Activated B cell treated with CpG ODN at 0.5 μM for 24 hours (primary cell): ENCODE results near the gene SLC15A1. TPM values are rescaled to one million over a fixed set of nuclear protein-coding genes. Genes with fewer than 3 reads are reported as not detected.

Experiments
- ATAC-seq: fragments of 200-7000 bp; cut with Tn5 transposase; one replicate; pipeline ENCODE4 v1.10.0; 2021; ENCODE audit warnings: low read depth, mild to moderate bottlenecking, moderate library complexity
- CTCF ChIA-PET: fragments of 350-600 bp; sonication (Branson Sonifier 250); formaldehyde crosslinking; loops from one replicate; lab custom pipeline; 2021; ENCODE audit warnings: antibody characterized with exemption; lab: Charles Lee
- POLR2A ChIA-PET: fragments of 350-600 bp; sonication (Branson Sonifier 250); formaldehyde crosslinking; loops from one replicate; lab custom pipeline; 2021; ENCODE audit warnings: antibody characterized with exemption; lab: Charles Lee
- DNase-seq: peaks from one replicate; pipeline ENCODE4 v3.0.0; 2022
- H3K27ac Mint-ChIP-seq: one replicate; pipeline ENCODE4 v1.8.0; 2020; ENCODE audit warnings: mixed read lengths
- H3K27me3 Mint-ChIP-seq: one replicate; pipeline ENCODE4 v1.8.0; 2021; ENCODE audit warnings: mixed read lengths
- H3K36me3 Mint-ChIP-seq: one replicate; pipeline ENCODE4 v1.8.0; 2021; ENCODE audit warnings: low read depth, mixed read lengths
- H3K4me1 Mint-ChIP-seq: one replicate; pipeline ENCODE4 v1.8.0; 2021; ENCODE audit warnings: mixed read lengths
- H3K4me3 Mint-ChIP-seq: one replicate; pipeline ENCODE4 v1.8.0; 2020; ENCODE audit warnings: mild to moderate bottlenecking, mixed read lengths
- H3K9me3 Mint-ChIP-seq: one replicate; pipeline ENCODE4 v1.8.0; 2020; ENCODE audit warnings: mixed read lengths
- CTCF ChIP-seq: fragments of 200-600 bp; IDR thresholded peaks from one replicate; pipeline ENCODE4 v1.8.0; 2022; ENCODE audit warnings: antibody characterized with exemption, mild to moderate bottlenecking
- intact Hi-C: fragments of 100-400 bp; cut with micrococcal nuclease; formaldehyde crosslinking; loops from one replicate; pipeline ENCODE4 v1.15.1; 2024
- total RNA-seq: library from RNA; stranded (reverse); gene quantifications from 2 replicates; pipeline ENCODE4 v1.2.3, GENCODE V29; 2022

Gene SLC15A1
- total RNA-seq, 1 donor from 2014 or later = not detected

GRCh38 chr13:98766697-98767096, 14.2 kb upstream of the SLC15A1 start:
- peaks cover 7% of the 10 kb centered on the region for H3K27me3 Mint-ChIP-seq
- POLR2A ChIA-PET = no interaction called here
- no peak for ATAC-seq
- no peak for TF ChIP-seq CTCF
- no peak overlapping the region for H3K4me3 Mint-ChIP-seq
- no peaks in the 10 kb centered on the region for H3K36me3 Mint-ChIP-seq
- DNase-seq = no peak
- CTCF ChIA-PET = no interaction called here
- H3K9me3 Mint-ChIP-seq = no peaks in the 10 kb centered on the region
- no peak overlapping the region for H3K27ac Mint-ChIP-seq
- intact Hi-C loops = no loop called here
- no peaks in the 10 kb centered on the region for H3K4me1 Mint-ChIP-seq

- H3K36me3 Mint-ChIP-seq = no peaks in the 10 kb centered on the region
- TF ChIP-seq CTCF = no peak
- ATAC-seq = no peak
- H3K4me1 Mint-ChIP-seq = no peaks in the 10 kb centered on the region
- H3K27me3 Mint-ChIP-seq = peaks cover 7% of the 10 kb centered on the region
- intact Hi-C loops = no loop called here
- POLR2A ChIA-PET = no interaction called here
- CTCF ChIA-PET = no interaction called here
- no peak for DNase-seq
- no peaks in the 10 kb centered on the region for H3K9me3 Mint-ChIP-seq
- no peak overlapping the region for H3K27ac Mint-ChIP-seq
- H3K4me3 Mint-ChIP-seq = no peak overlapping the region
Measured at GRCh38 chr13:98765996-98766519, 13.6 kb upstream of the SLC15A1 start.

- Mint-ChIP-seq H3K27ac (no peak overlapping the region), H3K4me3 (no peak overlapping the region), H3K4me1 (no peaks in the 10 kb centered on the region), H3K9me3 (peaks cover 2% of the 10 kb centered on the region), H3K36me3 (no peaks in the 10 kb centered on the region), H3K27me3 (peaks cover 4% of the 10 kb centered on the region)
- ChIA-PET POLR2A (no interaction called here), CTCF (no interaction called here)
- ATAC-seq = no peak
- no peak for TF ChIP-seq CTCF
- intact Hi-C loops = no loop called here
- no peak for DNase-seq
Measured at GRCh38 chr13:98761986-98762616, 9.6 kb upstream of the SLC15A1 start.

GRCh38 chr13:98761126-98761985, 8.9 kb upstream of the SLC15A1 start:
- intact Hi-C loops = no loop called here
- Mint-ChIP-seq H3K4me1 (no peaks in the 10 kb centered on the region), H3K36me3 (no peaks in the 10 kb centered on the region), H3K27me3 (peaks cover 4% of the 10 kb centered on the region), H3K4me3 (no peak overlapping the region), H3K27ac (no peak overlapping the region), H3K9me3 (peaks cover 2% of the 10 kb centered on the region)
- no peak for TF ChIP-seq CTCF
- ChIA-PET POLR2A (no interaction called here), CTCF (no interaction called here)
- no peak for ATAC-seq
- no peak for DNase-seq

DNA sequence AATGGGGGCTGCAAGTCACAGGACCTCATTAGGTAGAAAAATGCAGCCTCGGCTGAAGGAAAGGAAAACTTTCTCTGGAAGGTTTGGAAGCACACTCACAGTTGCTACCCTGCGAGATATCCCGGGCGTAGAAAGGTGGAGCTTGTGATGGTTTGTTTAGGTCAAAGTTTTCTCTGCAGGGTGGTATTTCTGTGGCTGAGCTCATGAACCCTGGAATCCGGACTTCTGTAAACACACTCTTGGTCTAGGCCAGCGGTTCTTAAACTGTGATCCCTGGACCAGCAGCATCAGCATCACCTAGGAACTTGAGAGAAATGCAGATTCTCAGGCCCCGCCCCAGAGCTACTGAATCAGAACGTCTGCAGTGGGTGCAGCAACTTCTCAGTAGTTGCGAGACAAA, 3.3 kb upstream of the SLC15A1 start:
- intact Hi-C loops = no loop called here
- H3K9me3 Mint-ChIP-seq = peaks cover 8% of the 10 kb centered on the region

More for the DNA sequence above, 3.3 kb upstream of the SLC15A1 start:
- no peak overlapping the region for H3K4me3 Mint-ChIP-seq
- H3K36me3 Mint-ChIP-seq = no peaks in the 10 kb centered on the region
- TF ChIP-seq CTCF = no peak
- no peaks in the 10 kb centered on the region for H3K4me1 Mint-ChIP-seq
- H3K27me3 Mint-ChIP-seq = peaks cover 40% of the 10 kb centered on the region
- ChIA-PET CTCF (no interaction called here), POLR2A (no interaction called here)
- H3K27ac Mint-ChIP-seq = no peak overlapping the region
- ATAC-seq = no peak
- DNase-seq = no peak
